LNCaP clone FGC (cell line): Measurements from ENCODE around the gene PHYHD1.
"Not testable (repeated sequence)": the region's sequence is repeated elsewhere in the genome, so short reads cannot be mapped to it uniquely, and the experiment has no call there.

Experiments
- DNase-seq: peaks from one replicate; pipeline ENCODE4 v3.0.0-alpha.2; 2011; ENCODE audit warnings: low read depth
- H3K4me3 ChIP-seq: 2 replicates; pipeline ENCODE4 v1.5.1; 2011; ENCODE audit warnings: mild to moderate bottlenecking, low read depth, low read length, control low read depth
- TF ChIP-seq, protein P1 (sequence below): IDR thresholded peaks from 2 replicates; pipeline ENCODE4 v1.5.1; 2012; ENCODE audit warnings: mild to moderate bottlenecking; ENCODE audit not compliant: control insufficient read depth, insufficient read depth; ENCODE audit errors: extremely low read depth

Gene PHYHD1

DNA sequence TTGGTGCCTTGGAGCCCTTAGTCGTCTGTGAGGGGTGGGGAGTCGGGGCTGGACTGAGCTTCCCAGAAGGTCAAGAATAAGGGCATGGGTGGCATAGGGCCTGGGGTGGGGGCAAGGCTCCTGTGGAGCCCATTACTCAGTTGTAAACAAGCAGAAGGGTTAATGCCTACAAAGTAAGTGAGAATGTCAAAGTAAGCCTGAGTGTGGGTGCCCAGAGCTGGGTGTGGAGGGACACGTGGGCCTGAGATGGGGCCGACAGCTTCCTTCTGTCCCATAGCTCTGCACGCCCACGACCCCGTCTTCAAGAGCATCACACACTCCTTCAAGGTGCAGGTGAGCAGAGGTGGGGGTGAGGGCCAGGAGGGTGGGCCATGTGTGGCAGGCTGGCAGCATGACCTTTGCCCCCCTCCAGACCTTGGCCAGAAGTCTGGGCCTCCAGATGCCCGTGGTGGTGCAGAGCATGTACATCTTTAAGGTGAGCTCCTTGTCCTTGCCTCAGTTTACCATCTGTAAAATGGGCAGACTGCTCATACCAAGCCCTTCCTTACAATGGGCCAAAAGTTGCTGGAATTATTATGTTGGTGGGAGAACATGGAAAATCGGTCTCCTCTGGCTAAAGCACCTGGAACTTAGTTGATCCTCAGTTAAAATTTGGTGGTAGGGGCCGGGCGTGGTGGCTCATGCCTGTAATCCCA is 15.5 kb downstream of the PHYHD1 start:
- DNase-seq = no peak
- TF ChIP-seq, protein P1, sequence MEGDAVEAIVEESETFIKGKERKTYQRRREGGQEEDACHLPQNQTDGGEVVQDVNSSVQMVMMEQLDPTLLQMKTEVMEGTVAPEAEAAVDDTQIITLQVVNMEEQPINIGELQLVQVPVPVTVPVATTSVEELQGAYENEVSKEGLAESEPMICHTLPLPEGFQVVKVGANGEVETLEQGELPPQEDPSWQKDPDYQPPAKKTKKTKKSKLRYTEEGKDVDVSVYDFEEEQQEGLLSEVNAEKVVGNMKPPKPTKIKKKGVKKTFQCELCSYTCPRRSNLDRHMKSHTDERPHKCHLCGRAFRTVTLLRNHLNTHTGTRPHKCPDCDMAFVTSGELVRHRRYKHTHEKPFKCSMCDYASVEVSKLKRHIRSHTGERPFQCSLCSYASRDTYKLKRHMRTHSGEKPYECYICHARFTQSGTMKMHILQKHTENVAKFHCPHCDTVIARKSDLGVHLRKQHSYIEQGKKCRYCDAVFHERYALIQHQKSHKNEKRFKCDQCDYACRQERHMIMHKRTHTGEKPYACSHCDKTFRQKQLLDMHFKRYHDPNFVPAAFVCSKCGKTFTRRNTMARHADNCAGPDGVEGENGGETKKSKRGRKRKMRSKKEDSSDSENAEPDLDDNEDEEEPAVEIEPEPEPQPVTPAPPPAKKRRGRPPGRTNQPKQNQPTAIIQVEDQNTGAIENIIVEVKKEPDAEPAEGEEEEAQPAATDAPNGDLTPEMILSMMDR = no peak
- no peak overlapping the region for H3K4me3 ChIP-seq

DNA sequence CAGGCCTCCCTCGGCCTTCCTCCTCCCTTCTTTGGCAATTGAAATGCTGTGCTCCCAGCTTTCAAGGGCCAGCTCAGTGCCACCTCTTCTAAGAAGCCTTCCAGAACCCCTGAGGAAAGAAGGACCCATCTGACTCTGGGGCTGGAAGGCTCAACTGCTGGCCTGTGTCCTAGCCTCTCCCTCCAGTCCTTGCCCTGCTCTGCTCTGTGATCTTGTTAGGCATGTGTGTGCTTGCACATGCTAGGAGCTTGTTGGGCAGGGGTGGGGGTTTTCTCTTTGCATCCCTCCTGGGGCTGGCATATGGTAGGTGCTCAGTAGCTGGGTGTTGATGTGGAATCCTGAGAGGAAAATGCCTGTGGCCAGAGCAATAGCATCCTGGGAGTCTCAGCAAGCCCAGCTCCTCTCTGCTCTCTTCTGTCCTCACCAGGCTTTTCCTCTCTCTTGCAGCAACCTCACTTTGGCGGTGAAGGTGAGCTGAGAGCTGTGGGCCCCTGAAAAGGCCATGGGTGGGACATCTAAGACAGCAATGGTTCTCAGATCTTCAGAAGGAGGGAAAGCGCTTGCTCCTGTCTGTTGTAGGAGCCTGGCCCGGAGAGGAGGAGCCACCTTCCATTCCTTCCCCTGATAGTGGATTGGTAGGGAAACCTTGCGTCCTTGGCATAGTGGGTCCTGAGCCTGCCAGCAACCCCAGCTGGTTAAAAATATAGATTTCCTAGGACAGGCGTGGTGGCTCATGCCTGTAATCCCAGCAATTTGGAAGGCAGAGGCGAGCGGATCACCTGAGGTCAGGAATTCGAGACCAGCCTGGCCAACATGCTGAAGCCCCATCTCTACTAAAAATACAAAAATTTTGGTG is 16.8 kb downstream of the PHYHD1 start:
- H3K4me3 ChIP-seq = no peak overlapping the region
- no peak for DNase-seq
- TF ChIP-seq, protein P1 = no peak

DNA sequence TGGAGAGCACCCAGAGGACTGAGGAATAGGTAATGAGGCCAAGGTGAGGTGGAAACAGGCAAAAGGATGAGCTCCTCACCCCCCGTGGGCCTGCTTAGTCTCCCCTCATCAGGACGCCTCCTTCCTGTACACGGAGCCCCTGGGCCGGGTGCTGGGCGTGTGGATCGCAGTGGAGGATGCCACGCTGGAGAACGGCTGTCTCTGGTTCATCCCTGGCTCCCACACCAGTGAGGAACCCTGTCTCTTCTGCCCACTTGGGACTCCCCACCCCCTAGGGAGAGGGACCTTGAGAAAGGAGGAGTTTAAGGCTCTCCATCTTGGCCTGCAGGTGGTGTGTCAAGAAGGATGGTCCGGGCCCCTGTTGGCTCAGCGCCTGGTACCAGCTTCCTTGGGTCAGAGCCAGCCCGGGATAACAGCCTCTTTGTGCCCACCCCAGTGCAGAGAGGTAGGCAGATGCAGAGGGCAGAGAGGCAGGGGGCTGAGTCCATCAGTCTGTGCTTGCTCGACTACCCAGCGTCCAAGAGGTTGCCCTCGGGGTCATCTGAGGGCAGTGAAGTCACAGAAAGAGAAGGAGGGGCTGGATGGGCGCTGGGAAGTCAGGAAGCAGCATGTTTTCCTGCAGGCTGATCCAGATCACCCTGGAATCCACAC is 19.6 kb downstream of the PHYHD1 start:
- DNase-seq = no peak
- H3K4me3 ChIP-seq = no peak overlapping the region
- TF ChIP-seq, protein P1 = no peak

DNA sequence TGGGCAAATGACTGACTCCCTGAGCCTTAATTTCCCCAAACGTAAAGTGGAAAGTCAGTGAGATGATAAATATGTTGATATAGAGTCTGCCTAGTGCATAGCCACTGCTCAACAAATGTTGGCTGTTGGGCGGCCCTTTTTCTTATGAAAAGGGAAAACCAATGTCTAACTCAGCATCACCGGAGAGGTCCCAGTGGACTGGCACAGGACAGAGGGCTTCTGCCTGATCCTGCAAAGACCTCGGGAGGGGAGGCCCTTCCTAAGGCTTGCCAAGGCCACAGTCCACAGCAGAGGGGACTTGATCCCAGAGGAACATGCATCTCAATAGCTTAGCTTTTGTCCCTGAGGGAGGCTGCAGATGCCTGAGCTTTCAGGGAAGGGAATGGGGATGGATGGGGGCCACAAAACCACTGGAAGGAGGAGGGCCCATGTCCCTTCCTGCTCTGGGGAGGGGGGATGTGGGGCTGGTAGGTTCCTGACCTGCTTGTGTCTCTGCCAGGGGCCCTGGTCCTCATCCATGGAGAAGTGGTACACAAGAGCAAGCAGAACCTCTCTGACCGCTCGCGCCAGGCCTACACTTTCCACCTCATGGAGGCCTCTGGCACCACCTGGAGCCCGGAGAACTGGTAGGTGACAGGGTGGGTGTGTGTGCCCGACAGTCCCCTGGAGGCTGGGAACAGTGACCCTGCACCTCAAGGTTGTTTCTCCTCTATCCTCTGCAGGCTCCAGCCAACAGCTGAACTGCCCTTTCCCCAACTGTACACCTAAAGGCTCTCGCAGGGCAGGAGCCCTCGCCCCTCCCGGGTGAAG is 20.4 kb downstream of the PHYHD1 start:
- H3K4me3 ChIP-seq = no peak overlapping the region
- TF ChIP-seq, protein P1 = no peak
- no peak for DNase-seq

DNA sequence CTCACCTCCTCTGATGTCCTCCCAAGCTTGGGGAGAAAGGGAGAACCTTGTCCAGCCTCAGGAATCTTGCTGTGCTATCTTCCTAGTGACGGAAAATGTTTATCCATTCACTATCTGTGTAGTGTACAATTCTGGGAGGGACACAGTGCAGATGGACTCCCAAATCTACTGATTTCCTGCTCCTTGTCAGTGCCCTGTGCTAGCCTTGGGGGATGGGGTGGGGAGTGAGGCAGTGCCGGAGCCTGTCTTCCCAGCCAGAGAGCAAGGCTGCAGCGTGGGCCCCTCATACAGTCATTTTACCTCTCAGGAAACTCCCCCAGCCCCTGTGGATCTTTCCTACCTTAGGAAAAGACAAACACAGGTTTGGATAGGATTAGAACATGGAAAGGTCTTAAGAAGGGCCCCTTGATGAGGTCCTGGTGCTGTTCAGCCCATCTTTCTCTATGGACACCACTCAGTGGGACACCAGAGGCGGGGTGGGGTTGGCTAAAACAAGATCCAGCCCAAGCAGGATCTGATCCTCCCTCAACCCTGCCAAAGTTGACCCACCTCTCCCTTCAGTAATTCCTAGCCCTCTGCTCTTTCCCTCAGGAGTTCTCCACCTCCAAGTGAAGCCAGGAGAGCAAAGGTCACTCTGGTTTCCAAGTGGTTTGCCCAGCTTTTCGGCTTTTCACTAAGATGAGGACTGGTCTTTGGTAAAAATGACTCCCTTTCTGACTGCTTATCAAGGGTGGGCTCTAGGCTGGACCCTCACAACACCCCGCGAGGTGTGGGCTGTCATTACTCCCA is 23.2 kb downstream of the PHYHD1 start:
- no peak for DNase-seq
- TF ChIP-seq, protein P1 = no peak
- no peak overlapping the region for H3K4me3 ChIP-seq

DNA sequence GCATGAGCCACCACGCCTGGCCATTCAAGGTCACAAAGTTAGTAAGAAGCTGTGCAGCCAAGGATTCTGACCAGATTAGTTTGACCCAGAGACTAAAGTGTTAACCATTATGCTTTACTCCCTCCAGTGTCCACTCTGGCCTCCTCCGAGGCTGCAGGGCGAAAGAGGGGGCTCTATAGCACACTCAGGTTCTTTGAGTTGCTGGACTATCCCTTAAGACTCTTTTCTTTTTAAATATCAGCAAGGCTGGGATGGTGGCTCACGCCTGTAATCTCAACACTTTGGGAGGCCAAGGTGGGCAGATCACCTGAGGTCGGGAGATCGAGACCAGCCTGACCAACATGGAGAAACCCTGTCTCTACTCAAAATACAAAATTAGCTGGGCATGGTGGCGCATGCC is 24.2 kb downstream of the PHYHD1 start:
- not testable (repeated sequence) for DNase-seq, H3K4me3 ChIP-seq
